ENCODE measurements around the gene BTF3L4.

DNA sequence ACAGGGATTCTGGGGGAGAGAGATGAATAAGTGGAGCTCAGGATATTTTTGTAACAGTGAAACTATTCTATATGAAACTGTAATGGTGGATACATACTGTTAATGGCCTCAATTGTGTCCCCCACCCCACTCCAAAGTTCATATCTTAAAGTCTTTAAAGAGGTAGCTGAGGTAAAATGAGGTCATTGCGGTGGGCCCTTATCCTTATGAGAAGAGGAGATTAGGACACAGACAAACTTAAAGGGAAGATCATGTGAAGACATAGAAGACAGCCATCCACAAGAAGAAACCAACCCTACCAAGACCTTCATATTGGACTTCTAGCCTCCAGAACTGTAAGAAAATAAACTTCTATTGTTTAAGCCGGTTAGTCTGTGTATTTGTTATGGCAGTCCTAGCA, 10.9 kb upstream of the BTF3L4 start:
- TF ChIP-seq, protein P1, sequence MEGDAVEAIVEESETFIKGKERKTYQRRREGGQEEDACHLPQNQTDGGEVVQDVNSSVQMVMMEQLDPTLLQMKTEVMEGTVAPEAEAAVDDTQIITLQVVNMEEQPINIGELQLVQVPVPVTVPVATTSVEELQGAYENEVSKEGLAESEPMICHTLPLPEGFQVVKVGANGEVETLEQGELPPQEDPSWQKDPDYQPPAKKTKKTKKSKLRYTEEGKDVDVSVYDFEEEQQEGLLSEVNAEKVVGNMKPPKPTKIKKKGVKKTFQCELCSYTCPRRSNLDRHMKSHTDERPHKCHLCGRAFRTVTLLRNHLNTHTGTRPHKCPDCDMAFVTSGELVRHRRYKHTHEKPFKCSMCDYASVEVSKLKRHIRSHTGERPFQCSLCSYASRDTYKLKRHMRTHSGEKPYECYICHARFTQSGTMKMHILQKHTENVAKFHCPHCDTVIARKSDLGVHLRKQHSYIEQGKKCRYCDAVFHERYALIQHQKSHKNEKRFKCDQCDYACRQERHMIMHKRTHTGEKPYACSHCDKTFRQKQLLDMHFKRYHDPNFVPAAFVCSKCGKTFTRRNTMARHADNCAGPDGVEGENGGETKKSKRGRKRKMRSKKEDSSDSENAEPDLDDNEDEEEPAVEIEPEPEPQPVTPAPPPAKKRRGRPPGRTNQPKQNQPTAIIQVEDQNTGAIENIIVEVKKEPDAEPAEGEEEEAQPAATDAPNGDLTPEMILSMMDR (IDR thresholded peaks at IDR 0.05 in 8 of 11, conservative IDR thresholded peaks at IDR 0.05 in 3 of 11): no peak
- TF ChIP-seq POLR2AphosphoS5 (IDR thresholded peaks at IDR 0.05): no peak
